Chondrocyte (in vitro differentiated cells): ENCODE data around the gene SLC17A7. TPM values are rescaled to one million over a fixed set of nuclear protein-coding genes. Genes with fewer than 3 reads are reported as not detected.

Experiments used
- DNase-seq: peaks from one replicate; pipeline ENCODE4 v3.0.0; 2021; ENCODE audit warnings: mixed read lengths, low spot score
- H3K27ac Mint-ChIP-seq: one replicate; pipeline ENCODE4 v1.8.0; 2021; ENCODE audit warnings: mild to moderate bottlenecking, moderate library complexity, mixed read lengths; ENCODE audit not compliant: unreplicated experiment
- H3K27me3 Mint-ChIP-seq: 2 replicates; pipeline ENCODE4 v1.8.0; 2021; ENCODE audit warnings: low read depth, mixed read lengths
- H3K36me3 Mint-ChIP-seq: 2 replicates; pipeline ENCODE4 v1.8.0; 2021; ENCODE audit warnings: low read depth, mixed read lengths
- H3K4me1 Mint-ChIP-seq: 2 replicates; pipeline ENCODE4 v1.8.0; 2021; ENCODE audit warnings: low read depth, mild to moderate bottlenecking, mixed read lengths
- H3K4me3 Mint-ChIP-seq: one replicate; pipeline ENCODE4 v1.8.0; 2021; ENCODE audit warnings: mild to moderate bottlenecking, moderate library complexity, mixed read lengths; ENCODE audit not compliant: unreplicated experiment
- H3K9me3 Mint-ChIP-seq: 2 replicates; pipeline ENCODE4 v1.8.0; 2021; ENCODE audit warnings: low read depth, mixed read lengths
- total RNA-seq: library from RNA; stranded (reverse); gene quantifications from 3 replicates; pipeline ENCODE4 v1.2.1, GENCODE V29; 2021
- TF ChIP-seq, protein P1 (sequence below): fragments of 200-600 bp; sonication (generic); IDR thresholded peaks from 2 replicates; pipeline ENCODE4 v1.5.0; 2021; ENCODE audit warnings: antibody characterized with exemption, mild to moderate bottlenecking, moderate library complexity

The SLC17A7 gene
- total RNA-seq, 1 donor from 2014 or later = 0.47 TPM

DNA sequence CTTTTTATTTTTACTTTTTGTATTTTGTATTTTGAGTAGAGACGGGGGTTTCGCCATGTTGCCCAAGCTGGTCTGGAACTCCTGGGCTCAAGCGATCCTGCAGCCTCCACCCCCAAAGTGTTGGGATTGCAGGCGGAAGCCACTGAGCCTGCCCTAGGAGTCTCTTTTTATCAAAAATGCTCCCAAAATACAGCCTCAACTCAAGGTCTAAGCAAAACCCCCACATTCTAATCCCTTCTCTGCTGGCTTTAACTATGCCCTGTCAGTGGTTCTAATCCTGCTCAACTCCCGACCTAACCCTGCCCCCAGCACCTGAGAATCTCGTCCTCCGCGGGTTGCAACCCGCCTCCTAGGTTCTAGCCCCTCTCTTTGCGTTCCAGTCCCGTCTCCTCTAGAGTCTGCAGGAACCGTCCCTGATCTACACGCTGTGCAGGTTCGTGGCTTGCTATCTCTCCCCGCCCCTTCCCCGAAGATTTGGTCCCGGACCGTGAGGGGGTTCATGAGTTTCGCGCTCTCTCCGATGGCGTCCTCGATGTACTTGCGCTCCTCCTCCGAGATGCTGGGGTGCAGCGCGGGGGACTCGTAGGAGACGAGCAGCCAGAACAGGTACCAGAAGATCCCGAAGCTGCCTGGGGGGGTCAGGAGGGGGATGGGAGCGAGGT is 8.0 kb downstream of the SLC17A7 start:
- no peak for DNase-seq
- Mint-ChIP-seq H3K27me3 (peaks cover 69% of the 10 kb centered on the region), H3K27ac (no peak overlapping the region), H3K4me1 (peaks cover 4% of the 10 kb centered on the region), H3K4me3 (no peak overlapping the region), H3K9me3 (no peaks in the 10 kb centered on the region), H3K36me3 (peaks cover 1% of the 10 kb centered on the region)
- TF ChIP-seq, protein P1, sequence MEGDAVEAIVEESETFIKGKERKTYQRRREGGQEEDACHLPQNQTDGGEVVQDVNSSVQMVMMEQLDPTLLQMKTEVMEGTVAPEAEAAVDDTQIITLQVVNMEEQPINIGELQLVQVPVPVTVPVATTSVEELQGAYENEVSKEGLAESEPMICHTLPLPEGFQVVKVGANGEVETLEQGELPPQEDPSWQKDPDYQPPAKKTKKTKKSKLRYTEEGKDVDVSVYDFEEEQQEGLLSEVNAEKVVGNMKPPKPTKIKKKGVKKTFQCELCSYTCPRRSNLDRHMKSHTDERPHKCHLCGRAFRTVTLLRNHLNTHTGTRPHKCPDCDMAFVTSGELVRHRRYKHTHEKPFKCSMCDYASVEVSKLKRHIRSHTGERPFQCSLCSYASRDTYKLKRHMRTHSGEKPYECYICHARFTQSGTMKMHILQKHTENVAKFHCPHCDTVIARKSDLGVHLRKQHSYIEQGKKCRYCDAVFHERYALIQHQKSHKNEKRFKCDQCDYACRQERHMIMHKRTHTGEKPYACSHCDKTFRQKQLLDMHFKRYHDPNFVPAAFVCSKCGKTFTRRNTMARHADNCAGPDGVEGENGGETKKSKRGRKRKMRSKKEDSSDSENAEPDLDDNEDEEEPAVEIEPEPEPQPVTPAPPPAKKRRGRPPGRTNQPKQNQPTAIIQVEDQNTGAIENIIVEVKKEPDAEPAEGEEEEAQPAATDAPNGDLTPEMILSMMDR = no peak

DNA sequence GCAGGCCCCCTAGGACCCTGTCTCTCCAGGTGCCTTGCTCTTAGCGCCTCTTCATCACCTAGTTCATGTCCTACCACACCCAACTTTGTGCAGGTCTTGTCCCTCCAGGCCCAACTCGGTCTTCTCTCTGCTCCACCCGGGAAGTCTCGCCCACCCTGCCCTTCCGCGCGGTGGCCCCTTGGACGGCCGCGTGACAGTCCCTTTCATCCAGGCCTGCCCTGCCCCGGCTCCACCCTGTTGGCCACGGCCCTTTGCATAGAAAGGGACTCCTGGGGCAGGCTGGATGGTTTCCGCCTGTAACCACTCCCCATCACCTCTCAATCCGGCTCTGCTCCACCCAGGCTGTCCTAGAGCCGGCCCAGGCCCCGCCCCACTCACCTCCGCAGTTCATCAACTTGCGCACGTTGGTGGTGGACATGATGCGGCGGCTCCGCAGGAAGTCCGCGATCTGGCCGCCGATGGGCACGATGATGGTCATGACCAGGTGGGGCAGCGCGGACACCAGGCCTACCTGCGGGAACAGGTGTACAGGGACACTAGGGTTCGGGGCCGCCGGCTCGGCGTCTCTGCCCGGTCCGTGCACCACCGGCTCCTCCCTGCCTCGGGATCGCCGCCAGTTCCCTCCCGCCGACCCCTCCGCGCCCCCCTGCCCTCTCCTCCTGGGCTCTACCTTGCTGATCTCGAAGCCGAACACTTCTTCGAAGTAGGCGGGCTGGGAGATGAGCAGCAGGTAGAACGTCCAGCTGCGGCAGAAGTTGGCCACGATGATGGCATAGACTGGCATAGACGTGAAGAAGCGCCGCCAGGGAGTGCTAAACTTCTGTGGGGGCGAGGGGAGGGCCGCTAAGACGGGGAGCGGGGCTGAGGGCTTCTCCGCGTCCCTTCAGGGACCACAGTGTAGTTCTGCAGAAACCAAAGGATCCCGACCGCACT is 8.9 kb downstream of the SLC17A7 start:
- peaks cover 66% of the 10 kb centered on the region for H3K27me3 Mint-ChIP-seq
- H3K4me1 Mint-ChIP-seq = peaks cover 11% of the 10 kb centered on the region
- H3K4me3 Mint-ChIP-seq = no peak overlapping the region
- no peak for DNase-seq
- H3K9me3 Mint-ChIP-seq = no peaks in the 10 kb centered on the region
- H3K27ac Mint-ChIP-seq = no peak overlapping the region
- H3K36me3 Mint-ChIP-seq = peaks cover 1% of the 10 kb centered on the region
- TF ChIP-seq, protein P1 = no peak

- H3K27me3 Mint-ChIP-seq = peaks cover 66% of the 10 kb centered on the region
- H3K36me3 Mint-ChIP-seq = peaks cover 2% of the 10 kb centered on the region
- H3K4me3 Mint-ChIP-seq = no peak overlapping the region
- H3K27ac Mint-ChIP-seq = no peak overlapping the region
- no peak for DNase-seq
- H3K4me1 Mint-ChIP-seq = peaks cover 11% of the 10 kb centered on the region
- H3K9me3 Mint-ChIP-seq = no peaks in the 10 kb centered on the region
- TF ChIP-seq, protein P1 = no peak
These were observed 10.0 kb downstream of the SLC17A7 start for GRCh38 chr19:49431330-49431749.

- Mint-ChIP-seq H3K27ac (no peak overlapping the region), H3K4me1 (peaks cover 11% of the 10 kb centered on the region), H3K27me3 (peaks cover 66% of the 10 kb centered on the region), H3K4me3 (no peak overlapping the region), H3K9me3 (no peaks in the 10 kb centered on the region), H3K36me3 (peaks cover 3% of the 10 kb centered on the region)
- no peak for DNase-seq
- TF ChIP-seq, protein P1 = peak; percentile 62
These were observed 10.5 kb downstream of the SLC17A7 start for GRCh38 chr19:49430678-49431329.

DNA sequence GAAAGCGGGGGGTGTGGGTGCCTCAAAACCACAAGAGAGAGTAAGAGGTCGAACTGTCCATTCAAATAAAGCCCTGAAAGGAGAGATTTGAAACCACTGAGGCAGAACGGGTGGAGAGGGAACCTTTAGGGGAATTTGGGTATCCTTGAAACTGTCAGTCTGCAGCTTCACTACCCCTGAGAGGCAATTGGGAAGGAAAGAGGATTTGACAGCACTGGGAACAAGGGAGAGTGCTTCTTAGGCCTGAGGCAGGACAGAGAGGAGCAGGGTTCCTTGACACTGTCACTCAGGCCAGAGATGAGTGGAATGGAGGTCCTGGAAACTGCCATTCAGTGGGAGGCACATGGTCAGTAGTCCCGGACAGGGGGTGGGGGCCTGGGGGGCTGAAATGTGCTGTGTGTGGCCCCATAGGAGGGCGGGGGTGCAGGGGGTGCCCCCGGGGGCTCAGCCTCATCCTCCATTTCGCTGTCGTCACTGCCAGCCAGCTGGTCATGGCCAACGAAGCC is 11.1 kb downstream of the SLC17A7 start:
- Mint-ChIP-seq H3K27me3 (peaks cover 67% of the 10 kb centered on the region), H3K4me1 (peaks cover 11% of the 10 kb centered on the region), H3K27ac (no peak overlapping the region), H3K4me3 (no peak overlapping the region), H3K9me3 (no peaks in the 10 kb centered on the region), H3K36me3 (peaks cover 5% of the 10 kb centered on the region)
- TF ChIP-seq, protein P1 = no peak
- DNase-seq = no peak
